GM23338 (cell line): Measurements from ENCODE around the gene PRAMEF1. TPM values are rescaled to one million over a fixed set of nuclear protein-coding genes. Genes with fewer than 3 reads are reported as not detected.

Experiments used
- ATAC-seq: fragments of 200-7000 bp; cut with Tn5 transposase; 3 replicates; pipeline ENCODE4 v1.9.1; 2020
- DNase-seq: peaks from one replicate; pipeline ENCODE4 v3.0.0-alpha.2; 2015; ENCODE audit warnings: low spot score
- H2AFZ ChIP-seq: fragments of 200-600 bp; sonication (generic); 2 replicates; pipeline ENCODE4 v1.8.0; 2016; ENCODE audit warnings: antibody characterized with exemption, mild to moderate bottlenecking, moderate library complexity
- H3F3A ChIP-seq: fragments of 200-600 bp; sonication (generic); replicated peaks from 2 replicates; pipeline ENCODE4 v1.8.0; 2017; ENCODE audit warnings: antibody characterized with exemption, mixed run types, low read depth
- H3K27ac ChIP-seq: fragments of 200-600 bp; sonication (generic); 2 replicates; pipeline ENCODE4 v1.6.1; 2016; ENCODE audit warnings: low read depth
- H3K27me3 ChIP-seq: fragments of 200-600 bp; sonication (generic); 2 replicates; pipeline ENCODE4 v1.8.0; 2016; ENCODE audit warnings: mild to moderate bottlenecking, mixed run types, moderate library complexity; ENCODE audit not compliant: insufficient read depth
- H3K36me3 ChIP-seq: fragments of 200-600 bp; sonication (generic); 2 replicates; pipeline ENCODE4 v1.8.0; 2016; ENCODE audit warnings: mild to moderate bottlenecking; ENCODE audit not compliant: insufficient read depth
- H3K4me1 ChIP-seq: fragments of 200-600 bp; sonication (generic); 2 replicates; pipeline ENCODE4 v1.8.0; 2016; ENCODE audit warnings: mild to moderate bottlenecking, moderate library complexity; ENCODE audit not compliant: insufficient read depth
- H3K4me2 ChIP-seq: fragments of 200-600 bp; sonication (generic); 2 replicates; pipeline ENCODE4 v1.7.1; 2017; ENCODE audit warnings: mixed run types
- H3K4me3 ChIP-seq: fragments of 200-600 bp; sonication (generic); 2 replicates; pipeline ENCODE4 v1.6.1; 2016; ENCODE audit warnings: mixed run types
- H3K79me2 ChIP-seq: fragments of 200-600 bp; sonication (generic); replicated peaks from 2 replicates; pipeline ENCODE4 v1.8.0; 2017; ENCODE audit warnings: mild to moderate bottlenecking; ENCODE audit not compliant: insufficient read depth
- H3K9me2 ChIP-seq: fragments of 200-600 bp; sonication (generic); 2 replicates; pipeline ENCODE4 v1.8.0; 2017; ENCODE audit not compliant: insufficient read depth
- H4K20me1 ChIP-seq: fragments of 200-600 bp; sonication (generic); replicated peaks from 2 replicates; pipeline ENCODE4 v1.8.0; 2017; ENCODE audit warnings: mild to moderate bottlenecking; ENCODE audit not compliant: insufficient read depth
- H3K27ac Mint-ChIP-seq: 2 replicates; pipeline ENCODE4 v1.8.0; 2020; ENCODE audit warnings: inconsistent platforms, mild to moderate bottlenecking, moderate library complexity, mixed read lengths
- H3K27me3 Mint-ChIP-seq: 3 replicates; pipeline ENCODE4 v1.8.0; 2022; ENCODE audit warnings: low read depth, mild to moderate bottlenecking, moderate library complexity, mixed read lengths, inconsistent platforms; ENCODE audit not compliant: insufficient read depth, poor library complexity
- H3K36me3 Mint-ChIP-seq: 3 replicates; pipeline ENCODE4 v1.8.0; 2021; ENCODE audit warnings: low read depth, mild to moderate bottlenecking, inconsistent platforms, moderate library complexity, mixed read lengths
- H3K4me1 Mint-ChIP-seq: 3 replicates; pipeline ENCODE4 v1.8.0; 2020; ENCODE audit warnings: mild to moderate bottlenecking, inconsistent platforms, mixed read lengths
- H3K4me3 Mint-ChIP-seq: 3 replicates; pipeline ENCODE4 v1.8.0; 2021; ENCODE audit warnings: moderate library complexity, mild to moderate bottlenecking, inconsistent platforms, mixed read lengths
- H3K9me3 Mint-ChIP-seq: 3 replicates; pipeline ENCODE4 v1.8.0; 2020; ENCODE audit warnings: moderate library complexity, mild to moderate bottlenecking, inconsistent platforms, mixed read lengths
- CREB1 ChIP-seq: fragments of 250-450 bp; sonication (Bioruptor Pico); IDR thresholded peaks from 2 replicates; pipeline ENCODE4 v1.5.0; 2020; ENCODE audit warnings: low read depth, mild to moderate bottlenecking, moderate library complexity
- CTCF ChIP-seq, 2 experiments: fragments of 200-600 bp in 1 of 2; sonication (generic) in 1 of 2; conservative IDR thresholded peaks; 2 replicates each; pipeline versions ENCODE4 v1.5.1 to v1.6.1; 2016 to 2017; ENCODE audit warnings: antibody characterized with exemption in 2 of 2, low read depth in 2 of 2, mild to moderate bottlenecking in 2 of 2, moderate library complexity in 1 of 2
- NANOG ChIP-seq: IDR thresholded peaks from 2 replicates; pipeline ENCODE4 v1.6.1; 2016; ENCODE audit warnings: antibody characterized with exemption, borderline replicate concordance
- POLR2AphosphoS5 ChIP-seq: IDR thresholded peaks from 2 replicates; pipeline ENCODE4 v1.6.1; 2016; ENCODE audit warnings: antibody characterized with exemption, low read depth
- STAT1 ChIP-seq: IDR thresholded peaks from one replicate; pipeline ENCODE4 v1.6.1; 2016; ENCODE audit warnings: antibody characterized with exemption; ENCODE audit not compliant: unreplicated experiment
- ZNF331 ChIP-seq: fragments of 250-450 bp; sonication (Bioruptor Pico); IDR thresholded peaks from 2 replicates; pipeline ENCODE4 v1.5.0; 2020; ENCODE audit warnings: low read depth, mild to moderate bottlenecking, moderate library complexity
- ZNF462 ChIP-seq: fragments of 250-450 bp; sonication (Bioruptor Pico); IDR thresholded peaks from 2 replicates; pipeline ENCODE4 v1.5.0; 2020; ENCODE audit warnings: mild to moderate bottlenecking, moderate library complexity
- polyA plus RNA-seq: library from polyadenylated mRNA; unstranded; fragments of >200 nt; fragmentation: Nextera tagmentation; extraction: Ambion mirVana; gene quantifications from 2 replicates; pipeline ENCODE4 v1.2.1, GENCODE V29; 2016
- total RNA-seq: library from RNA; depleted of rRNA; stranded (reverse); fragments of >200 nt; shearing (Covaris generic); gene quantifications from 2 replicates; pipeline ENCODE4 v1.2.3, GENCODE V29; 2014
- TF ChIP-seq, protein P1 (sequence below): IDR thresholded peaks from 2 replicates; pipeline ENCODE4 v1.6.1; 2016; ENCODE audit warnings: antibody characterized with exemption

The PRAMEF1 gene
- total and polyA plus RNA-seq, 2 experiments from 2014 or later: not detected

- Mint-ChIP-seq H3K27me3 (peaks cover 2% of the 10 kb centered on the region), H3K36me3 (no peaks in the 10 kb centered on the region), H3K4me3 (no peak overlapping the region), H3K4me1 (0 out of 3 replicates have a peak, but pooled peaks cover under 1% of the 10 kb centered on the region), H3K9me3 (peaks cover 34% of the 10 kb centered on the region), H3K27ac (no peak overlapping the region)
- ATAC-seq: no peak
- Histone ChIP-seq H3K4me3 (no peak overlapping the region), H4K20me1 (no peaks in the 10 kb centered on the region), H2AFZ (no peak overlapping the region), H3K79me2 (no peaks in the 10 kb centered on the region), H3K9me2 (no peaks in the 10 kb centered on the region), H3K27me3 (no peaks in the 10 kb centered on the region), H3K4me1 (peaks cover 2% of the 10 kb centered on the region; the same call in 1 of the 2 replicates), H3F3A (no peaks in the 10 kb centered on the region), H3K27ac (no peak overlapping the region), H3K36me3 (no peaks in the 10 kb centered on the region), H3K4me2 (no peak overlapping the region)
- DNase-seq: no peak
- TF ChIP-seq CREB1: no peak
- TF ChIP-seq ZNF462 (CRISPR knock-in tag): no peak
- no peak for TF ChIP-seq NANOG
- no peak for TF ChIP-seq ZNF331 (CRISPR knock-in tag)
- TF ChIP-seq, protein P1, sequence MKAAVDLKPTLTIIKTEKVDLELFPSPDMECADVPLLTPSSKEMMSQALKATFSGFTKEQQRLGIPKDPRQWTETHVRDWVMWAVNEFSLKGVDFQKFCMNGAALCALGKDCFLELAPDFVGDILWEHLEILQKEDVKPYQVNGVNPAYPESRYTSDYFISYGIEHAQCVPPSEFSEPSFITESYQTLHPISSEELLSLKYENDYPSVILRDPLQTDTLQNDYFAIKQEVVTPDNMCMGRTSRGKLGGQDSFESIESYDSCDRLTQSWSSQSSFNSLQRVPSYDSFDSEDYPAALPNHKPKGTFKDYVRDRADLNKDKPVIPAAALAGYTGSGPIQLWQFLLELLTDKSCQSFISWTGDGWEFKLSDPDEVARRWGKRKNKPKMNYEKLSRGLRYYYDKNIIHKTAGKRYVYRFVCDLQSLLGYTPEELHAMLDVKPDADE: no peak
- TF ChIP-seq STAT1: no peak
- TF ChIP-seq CTCF (conservative IDR thresholded peaks at IDR 0.05; ENCODE audit: low read depth in 2 of 2): no peak
- TF ChIP-seq POLR2AphosphoS5: no peak
Observed at GRCh38 chr1:12778061-12778460, 13.1 kb upstream of the PRAMEF1 start.
